ENCODE results near the gene HOXD9.

Gene HOXD9

GRCh38 chr2:176085861-176086771 is 36.4 kb upstream of the HOXD9 start:
- DNase-seq: peak; percentile 25 to 28

- DNase-seq: peak; percentile 13 to 17
Observed at GRCh38 chr2:176087330-176088047, 35.0 kb upstream of the HOXD9 start.

GRCh38 chr2:176088048-176088936 is 34.2 kb upstream of the HOXD9 start:
- peak; percentile 47 to 53 for DNase-seq

- no peak for DNase-seq
Observed at GRCh38 chr2:176088937-176089842, 33.3 kb upstream of the HOXD9 start.

GRCh38 chr2:176089843-176090395 is 32.6 kb upstream of the HOXD9 start:
- peak in 1 of 2 experiments; percentile 4 for DNase-seq

GRCh38 chr2:176090862-176091261 is 31.7 kb upstream of the HOXD9 start:
- DNase-seq: peak in 1 of 2 experiments; percentile 10

- DNase-seq: peak; percentile 19 to 21
Observed at GRCh38 chr2:176091329-176092258, 30.9 kb upstream of the HOXD9 start.

- DNase-seq: peak; percentile 24 to 31
Observed at GRCh38 chr2:176092270-176093144, 30.0 kb upstream of the HOXD9 start, which contains the start of gene HOXD13. HOXD13 (plus strand) TSS chr2:176092721; CDS start chr2:176092891, 170 bp downstream.

- DNase-seq: peak; percentile 26 to 35
Observed at GRCh38 chr2:176093145-176093897, 29.2 kb upstream of the HOXD9 start.

- no peak for DNase-seq
Observed at GRCh38 chr2:176093898-176094249, 28.6 kb upstream of the HOXD9 start.

GRCh38 chr2:176094349-176094748 is 28.2 kb upstream of the HOXD9 start:
- DNase-seq: peak; percentile 14 to 16

GRCh38 chr2:176095421-176095820 is 27.1 kb upstream of the HOXD9 start:
- peak in 1 of 2 experiments; percentile 7 for DNase-seq

GRCh38 chr2:176096243-176096985 is 26.1 kb upstream of the HOXD9 start:
- DNase-seq: peak; percentile 13 to 15

- DNase-seq: peak; percentile 76 to 77
Observed at GRCh38 chr2:176096986-176097819, 25.3 kb upstream of the HOXD9 start.

- DNase-seq: no peak
Observed at GRCh38 chr2:176097820-176098365, 24.6 kb upstream of the HOXD9 start.

All from activated T-cell treated with anti-CD3 and anti-CD28 coated beads, Interleukin-2, amount 50 U/mL, for 48 hours (primary cell).